ENCODE results near the gene NCK2. TPM values are rescaled to one million over a fixed set of nuclear protein-coding genes. Genes with fewer than 3 reads are reported as not detected.

The NCK2 gene
- total RNA-seq, 8 experiments from 2014 or later, result 5.5 to 43.3 (median 27.3) TPM

DNA sequence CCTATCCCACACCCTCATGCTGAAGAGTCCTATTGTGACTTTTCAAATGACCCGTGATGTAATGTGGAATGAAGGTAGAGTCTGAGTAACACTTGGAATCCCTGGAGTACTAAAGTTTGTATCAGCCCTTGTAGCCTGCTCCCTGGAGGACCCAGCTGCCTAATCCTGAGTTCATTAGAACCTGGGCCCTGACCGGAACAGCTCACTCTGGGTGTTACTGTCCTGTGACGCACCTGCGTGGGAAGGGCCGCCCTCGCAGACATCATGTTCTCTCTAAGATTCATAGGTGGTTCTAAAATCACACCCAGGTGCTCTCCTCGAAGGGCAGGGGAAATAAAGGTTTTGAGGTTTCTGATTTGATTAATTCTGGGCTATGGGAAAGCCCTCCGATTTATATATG lies 62.3 kb downstream of the NCK2 start:
- no peak overlapping the region for H3K4me3 ChIP-seq
- in situ Hi-C loops (cut with MboI; ENCODE audit: low pct_unique_long_range_greater_than_20kb in 2 of 9, low sequenced_read_pairs in 9 of 9, unreplicated experiment in 9 of 9), result no loop called here
- WGBS, 10 experiments, result 0 to 100% (median 92%) methylated on average over 1 to 8 of the region's 8 CpGs; no CpG with 5 or more reads in 2 of the 10 experiments
- no peak overlapping the region for H3K27ac ChIP-seq
- H3K4me1 ChIP-seq (replicated peaks in 1 of 2), result peaks cover 28 to 40% of the 10 kb centered on the region in 2 donors
- ATAC-seq (replicated peaks in 6 of 8), result no peak

DNA sequence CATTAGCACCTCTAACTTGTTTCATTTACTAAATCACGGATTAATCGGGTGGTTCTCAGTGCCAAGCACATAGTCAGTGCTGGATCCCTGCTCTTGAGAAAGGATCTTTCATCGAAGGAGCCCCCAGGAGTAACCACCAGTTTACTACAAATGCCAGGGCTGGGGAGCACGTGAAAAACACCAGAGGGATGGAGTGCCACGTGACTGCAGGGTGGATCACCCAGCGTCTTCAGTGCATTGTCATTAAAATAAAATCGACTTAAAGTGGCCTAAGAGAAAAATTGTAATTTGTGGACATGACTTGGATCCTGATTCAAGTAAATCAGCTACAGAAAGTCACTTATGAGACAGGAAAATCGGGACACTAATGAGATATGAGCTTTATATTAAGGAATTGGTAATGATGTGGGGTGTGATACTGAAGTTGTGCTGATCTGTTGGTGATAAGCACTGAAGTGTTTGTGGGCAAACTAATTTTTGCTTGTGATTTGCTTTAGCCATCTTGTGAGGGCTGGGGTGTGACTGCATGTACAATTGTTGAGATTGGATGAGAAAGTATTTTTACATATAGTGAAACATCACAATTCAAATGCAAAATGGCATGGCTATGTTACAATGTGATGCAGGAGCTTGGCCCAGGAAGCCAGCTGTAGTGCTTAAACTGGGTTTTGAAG lies 63.8 kb downstream of the NCK2 start:
- 52 to 94% (median 79%) methylated on average over 1 to 7 of the region's 8 CpGs for WGBS, 10 experiments
- no peak overlapping the region for H3K27ac ChIP-seq
- H3K4me3 ChIP-seq, result no peak overlapping the region
- peaks cover 31 to 35% of the 10 kb centered on the region in 2 donors for H3K4me1 ChIP-seq (replicated peaks in 1 of 2)
- in situ Hi-C loops (cut with MboI; ENCODE audit: low pct_unique_long_range_greater_than_20kb in 2 of 9, low sequenced_read_pairs in 9 of 9, unreplicated experiment in 9 of 9), result no loop called here
- peak in 1 of 8 experiments; percentile 31 for ATAC-seq (replicated peaks in 6 of 8)

DNA sequence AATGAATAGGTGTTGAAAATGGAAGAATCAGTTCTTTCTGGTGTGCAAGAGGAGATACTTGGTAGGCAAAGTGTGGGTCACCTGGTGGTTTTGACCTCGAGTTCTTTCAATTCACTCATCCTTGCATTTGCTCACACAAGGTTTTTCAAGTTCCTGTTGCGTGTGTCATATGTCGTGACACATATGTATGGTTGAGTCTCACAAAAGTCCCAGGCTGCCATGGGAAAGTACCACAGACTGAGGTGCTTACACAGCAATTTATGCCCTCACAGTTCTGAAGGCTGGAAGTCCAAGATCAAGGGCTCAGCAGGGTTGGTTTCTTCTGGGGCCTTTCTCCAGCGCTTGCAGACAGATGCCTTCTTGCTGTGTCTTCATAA lies 64.4 kb downstream of the NCK2 start:
- Histone ChIP-seq H3K4me3 (no peak overlapping the region), H3K27ac (no peak overlapping the region), H3K4me1 (replicated peaks in 1 of 2) (peaks cover 29 to 32% of the 10 kb centered on the region in 2 donors)
- in situ Hi-C loops (cut with MboI; ENCODE audit: low pct_unique_long_range_greater_than_20kb in 2 of 9, low sequenced_read_pairs in 9 of 9, unreplicated experiment in 9 of 9), result no loop called here
- no peak for ATAC-seq (replicated peaks in 6 of 8)
- WGBS, 10 experiments, result 70 to 100% (median 93%) methylated on average over 1 to 4 of the region's 4 CpGs; no CpG with 5 or more reads in 2 of the 10 experiments

DNA sequence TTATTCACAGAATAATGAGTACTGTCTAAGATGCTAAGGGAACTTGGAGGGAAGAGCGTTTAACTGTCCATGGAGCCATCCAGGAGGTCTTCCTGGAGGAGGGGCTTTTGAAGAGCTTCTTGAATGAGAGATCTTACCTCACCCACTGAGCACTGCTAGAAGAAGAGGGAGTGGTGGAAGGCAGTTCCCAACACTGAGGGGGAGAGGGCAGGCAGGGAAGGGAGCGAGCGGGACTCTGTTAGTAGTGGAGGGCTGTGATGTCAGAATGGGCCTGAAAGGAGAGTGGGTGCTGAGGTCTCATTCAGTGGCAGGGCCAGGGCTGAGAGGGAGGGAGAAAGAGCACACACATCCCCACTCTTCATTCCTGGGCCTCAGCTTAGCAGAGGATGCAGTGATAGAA lies 65.0 kb downstream of the NCK2 start:
- H3K27ac ChIP-seq, result no peak overlapping the region
- WGBS, 10 experiments, result 63 to 100% (median 100%) methylated on average over 1 to 3 of the region's 3 CpGs; no CpG with 5 or more reads in 7 of the 10 experiments

DNA sequence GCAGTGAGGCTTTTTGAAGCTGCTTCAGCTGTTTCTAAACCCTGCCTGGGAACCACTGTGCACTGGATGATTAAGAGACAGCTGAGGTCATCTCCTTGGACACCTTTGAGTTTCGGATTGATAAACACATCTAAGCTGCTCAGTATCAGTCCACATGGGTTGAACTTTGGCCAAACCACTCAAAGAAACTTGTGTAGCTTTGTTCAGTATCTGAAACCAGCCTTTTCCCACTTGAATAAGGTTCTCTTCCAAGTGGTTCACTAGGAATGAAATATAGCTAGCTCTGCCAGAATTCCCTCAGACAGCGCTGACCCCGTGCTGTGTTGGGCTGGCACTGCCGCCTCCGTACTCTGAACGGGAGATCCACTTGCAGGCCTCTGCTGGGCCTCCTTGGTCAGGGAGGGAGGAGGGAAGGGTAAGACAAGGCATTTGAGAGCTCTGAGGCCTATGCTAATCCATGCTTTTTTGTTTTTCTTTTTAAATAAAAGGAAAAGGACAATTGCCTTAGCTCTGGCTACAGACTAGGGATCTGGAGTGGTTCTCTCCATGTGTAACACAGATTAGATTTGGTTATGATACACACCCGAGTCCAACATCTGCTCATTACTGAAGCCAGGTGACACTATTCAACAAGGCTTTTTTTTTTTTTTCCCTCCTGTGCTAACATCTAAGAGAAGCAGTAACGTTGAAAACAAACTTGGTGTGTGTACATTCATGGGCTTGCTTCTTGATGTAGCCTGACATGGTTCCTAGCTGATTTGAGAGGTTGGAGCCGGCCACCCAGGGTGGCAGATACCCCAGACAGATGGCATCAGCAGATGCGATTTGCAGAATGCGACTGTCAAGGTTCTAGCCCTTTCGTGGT lies 67.7 kb downstream of the NCK2 start:
- peak overlapping the region in 1 of 2 donors; percentile 35 for H3K27ac ChIP-seq
- no peak overlapping the region for H3K4me3 ChIP-seq
- peaks cover 29% of the 10 kb centered on the region in 2 donors for H3K4me1 ChIP-seq (replicated peaks in 1 of 2)
- ATAC-seq (replicated peaks in 6 of 8), result peak in 5 of 8 experiments; percentile 90 to 93 (median 92)
- in situ Hi-C loops (cut with MboI; ENCODE audit: low pct_unique_long_range_greater_than_20kb in 2 of 9, low sequenced_read_pairs in 9 of 9, unreplicated experiment in 9 of 9), result no loop called here
- WGBS, 10 experiments, result 24 to 100% (median 71%) methylated on average over 1 to 10 of the region's 12 CpGs; no CpG with 5 or more reads in 2 of the 10 experiments

More for the DNA sequence above, 65.0 kb downstream of the NCK2 start:
- Histone ChIP-seq H3K4me1 (replicated peaks in 1 of 2) (peaks cover 29 to 32% of the 10 kb centered on the region in 2 donors), H3K4me3 (no peak overlapping the region)
- in situ Hi-C loops (cut with MboI; ENCODE audit: low pct_unique_long_range_greater_than_20kb in 2 of 9, low sequenced_read_pairs in 9 of 9, unreplicated experiment in 9 of 9), result no loop called here
- ATAC-seq (replicated peaks in 6 of 8), result no peak

DNA sequence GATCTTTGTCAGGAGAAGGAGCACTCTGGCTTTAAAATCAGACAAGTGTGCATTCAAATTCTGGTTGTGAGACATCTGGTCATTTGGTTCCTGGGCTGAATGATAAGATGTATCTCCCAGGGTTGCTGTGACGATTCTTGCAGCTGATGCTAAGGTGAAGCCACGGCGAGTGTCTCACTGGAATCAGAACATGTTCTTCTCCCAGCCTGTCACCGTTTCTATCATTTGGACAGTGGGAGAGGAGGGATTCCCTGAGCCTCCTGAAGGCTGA lies 68.3 kb downstream of the NCK2 start:
- no peak overlapping the region for H3K27ac ChIP-seq
- ATAC-seq (replicated peaks in 6 of 8), result no peak
- H3K4me3 ChIP-seq, result no peak overlapping the region
- 60 to 100% (median 76%) methylated on average over 1 to 4 of the region's 4 CpGs; no CpG with 5 or more reads in 4 of the 10 experiments for WGBS, 10 experiments
- in situ Hi-C loops (cut with MboI; ENCODE audit: low pct_unique_long_range_greater_than_20kb in 2 of 9, low sequenced_read_pairs in 9 of 9, unreplicated experiment in 9 of 9), result no loop called here
- peaks cover 29% of the 10 kb centered on the region in 2 donors for H3K4me1 ChIP-seq (replicated peaks in 1 of 2)

DNA sequence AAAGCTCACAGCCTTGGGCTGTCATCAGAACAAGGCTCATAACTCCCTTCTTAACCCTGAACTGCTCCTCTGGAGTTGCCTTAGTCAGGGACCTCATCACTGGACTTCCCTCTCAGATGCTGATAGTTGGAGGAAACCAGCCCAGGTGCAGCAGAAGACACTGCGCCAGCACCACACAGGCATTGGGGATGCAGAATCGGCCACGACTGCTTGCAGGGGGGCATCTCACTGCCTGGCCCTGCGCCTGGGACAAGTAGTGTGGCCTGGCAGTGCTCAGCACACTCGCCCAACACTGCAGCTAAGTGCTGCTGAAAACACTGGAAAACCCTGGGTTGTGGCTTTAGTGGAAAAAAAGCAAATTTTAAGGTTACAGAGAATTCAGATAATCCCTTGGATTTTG lies 68.7 kb downstream of the NCK2 start:
- no peak overlapping the region for H3K27ac ChIP-seq
- WGBS, 10 experiments, result 80 to 100% (median 96%) methylated on average over 1 to 2 of the region's 5 CpGs; no CpG with 5 or more reads in 4 of the 10 experiments
- peaks cover 26 to 29% of the 10 kb centered on the region in 2 donors for H3K4me1 ChIP-seq (replicated peaks in 1 of 2)
- in situ Hi-C loops (cut with MboI; ENCODE audit: low pct_unique_long_range_greater_than_20kb in 2 of 9, low sequenced_read_pairs in 9 of 9, unreplicated experiment in 9 of 9), result no loop called here
- ATAC-seq (replicated peaks in 6 of 8), result no peak
- no peak overlapping the region for H3K4me3 ChIP-seq

DNA sequence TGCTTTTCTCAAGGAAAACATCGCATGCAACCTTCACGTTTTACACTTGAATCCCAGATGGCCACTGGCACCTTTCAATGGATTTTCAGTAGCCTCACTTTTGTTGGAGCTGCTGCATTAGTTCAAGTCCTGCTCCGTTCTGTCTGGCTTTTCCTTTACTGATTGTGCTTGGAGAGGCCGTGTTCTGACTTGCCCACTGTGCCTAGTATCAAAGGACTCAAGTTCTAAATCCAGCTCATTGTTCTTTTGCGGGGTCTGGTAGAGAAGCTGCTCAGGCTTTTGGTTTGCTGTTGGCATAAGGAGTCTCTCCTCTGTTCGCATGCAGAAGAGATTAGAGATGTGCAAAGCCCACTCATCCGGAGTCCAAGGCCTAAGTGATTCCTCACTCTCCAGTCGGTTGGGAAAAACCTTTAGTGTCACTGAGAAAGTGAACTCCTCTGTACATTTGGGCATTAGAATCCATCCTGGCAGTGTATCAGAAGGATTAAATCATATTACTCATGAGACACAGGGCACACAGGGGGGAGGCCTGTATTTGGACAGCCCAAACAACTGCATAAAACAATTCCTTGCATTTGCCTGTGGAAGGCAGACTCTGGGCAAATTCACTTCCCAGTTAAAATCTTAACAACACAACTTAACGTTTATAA lies 69.7 kb downstream of the NCK2 start:
- in situ Hi-C loops (cut with MboI; ENCODE audit: low pct_unique_long_range_greater_than_20kb in 2 of 9, low sequenced_read_pairs in 9 of 9, unreplicated experiment in 9 of 9), result no loop called here
- Histone ChIP-seq H3K4me1 (replicated peaks in 1 of 2) (peaks cover 20 to 29% of the 10 kb centered on the region in 2 donors), H3K4me3 (no peak overlapping the region), H3K27ac (no peak overlapping the region)
- no peak for ATAC-seq (replicated peaks in 6 of 8)
- 0 to 100% (median 88%) methylated on average over 1 to 7 of the region's 9 CpGs; no CpG with 5 or more reads in 1 of the 10 experiments for WGBS, 10 experiments

DNA sequence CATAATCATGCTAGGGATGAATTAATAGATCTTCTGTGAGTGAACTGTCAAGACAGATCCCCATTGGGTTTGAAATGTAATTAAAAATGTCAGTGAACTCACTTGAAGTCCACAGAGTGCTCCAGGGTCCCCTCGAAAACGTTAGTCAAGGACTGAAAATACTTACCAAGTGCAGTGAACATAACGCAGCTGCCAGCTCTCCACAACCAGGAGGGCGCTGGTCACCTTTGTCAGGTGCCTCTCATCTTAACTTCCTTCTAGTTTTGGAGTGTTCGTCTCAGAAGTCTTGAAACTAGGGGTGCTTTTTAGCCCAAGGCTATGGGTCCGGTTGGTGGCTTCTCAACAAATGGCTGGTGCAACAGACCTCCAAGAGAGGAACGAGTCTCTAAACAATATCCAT lies 70.7 kb downstream of the NCK2 start:
- ATAC-seq (replicated peaks in 6 of 8), result no peak
- WGBS, 10 experiments, result 62 to 100% (median 92%) methylated on average over 2 to 7 of the region's 7 CpGs; no CpG with 5 or more reads in 1 of the 10 experiments
- in situ Hi-C loops (cut with MboI; ENCODE audit: low pct_unique_long_range_greater_than_20kb in 2 of 9, low sequenced_read_pairs in 9 of 9, unreplicated experiment in 9 of 9), result no loop called here
- Histone ChIP-seq H3K27ac (no peak overlapping the region), H3K4me3 (no peak overlapping the region), H3K4me1 (replicated peaks in 1 of 2) (peaks cover 20 to 23% of the 10 kb centered on the region in 2 donors)

DNA sequence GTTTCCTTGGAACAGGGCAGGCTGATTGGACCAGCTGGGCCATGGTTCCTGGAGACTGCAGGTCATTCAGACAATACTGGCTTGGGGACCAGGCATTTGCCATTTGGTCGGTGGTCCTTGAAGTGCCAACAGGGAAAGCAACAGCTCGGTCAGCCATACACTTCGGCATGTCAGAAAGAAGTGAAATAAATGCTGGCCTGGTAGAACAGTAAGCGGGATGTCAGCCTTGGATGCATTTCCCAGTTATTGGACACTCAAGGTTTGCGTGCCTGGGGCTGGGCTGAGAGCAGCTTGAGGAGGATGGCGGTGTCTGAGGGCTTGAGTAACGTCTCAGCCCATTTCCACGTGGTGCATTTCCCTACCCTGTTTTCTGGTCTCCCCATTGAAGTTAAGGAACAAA lies 75.4 kb downstream of the NCK2 start:
- no peak overlapping the region for H3K4me3 ChIP-seq
- H3K4me1 ChIP-seq (replicated peaks in 1 of 2), result peaks cover 0 to 8% of the 10 kb centered on the region in 2 donors
- in situ Hi-C loops (cut with MboI; ENCODE audit: low pct_unique_long_range_greater_than_20kb in 2 of 9, low sequenced_read_pairs in 9 of 9, unreplicated experiment in 9 of 9), result no loop called here
- 60 to 100% (median 95%) methylated on average over 1 to 6 of the region's 8 CpGs; no CpG with 5 or more reads in 3 of the 10 experiments for WGBS, 10 experiments
- no peak for ATAC-seq (replicated peaks in 6 of 8)
- H3K27ac ChIP-seq, result no peak overlapping the region

DNA sequence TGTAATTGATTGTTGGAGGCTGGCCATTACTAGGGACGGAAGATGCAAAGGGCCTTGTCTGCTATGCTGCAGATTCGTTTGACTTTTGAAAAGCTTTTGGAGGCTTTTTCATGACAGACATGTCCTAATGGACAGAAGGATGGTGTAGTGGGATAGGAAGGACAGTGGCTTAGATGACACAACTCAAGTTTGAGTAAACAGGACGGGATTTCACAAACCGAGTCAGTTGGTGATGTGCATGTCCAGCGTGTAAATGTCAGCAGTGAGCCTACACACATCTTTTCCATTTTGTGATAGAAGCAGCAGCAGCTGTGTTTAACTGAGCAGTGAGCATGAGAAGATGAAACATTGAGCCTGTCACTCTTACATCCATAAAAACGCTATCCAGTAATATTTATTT lies 76.0 kb downstream of the NCK2 start:
- in situ Hi-C loops (cut with MboI; ENCODE audit: low pct_unique_long_range_greater_than_20kb in 2 of 9, low sequenced_read_pairs in 9 of 9, unreplicated experiment in 9 of 9), result no loop called here
- 25 to 89% (median 64%) methylated on average over 1 to 6 of the region's 6 CpGs; no CpG with 5 or more reads in 2 of the 10 experiments for WGBS, 10 experiments
- peaks cover 0 to 8% of the 10 kb centered on the region in 2 donors for H3K4me1 ChIP-seq (replicated peaks in 1 of 2)
- no peak overlapping the region for H3K4me3 ChIP-seq
- ATAC-seq (replicated peaks in 6 of 8), result no peak
- no peak overlapping the region for H3K27ac ChIP-seq

DNA sequence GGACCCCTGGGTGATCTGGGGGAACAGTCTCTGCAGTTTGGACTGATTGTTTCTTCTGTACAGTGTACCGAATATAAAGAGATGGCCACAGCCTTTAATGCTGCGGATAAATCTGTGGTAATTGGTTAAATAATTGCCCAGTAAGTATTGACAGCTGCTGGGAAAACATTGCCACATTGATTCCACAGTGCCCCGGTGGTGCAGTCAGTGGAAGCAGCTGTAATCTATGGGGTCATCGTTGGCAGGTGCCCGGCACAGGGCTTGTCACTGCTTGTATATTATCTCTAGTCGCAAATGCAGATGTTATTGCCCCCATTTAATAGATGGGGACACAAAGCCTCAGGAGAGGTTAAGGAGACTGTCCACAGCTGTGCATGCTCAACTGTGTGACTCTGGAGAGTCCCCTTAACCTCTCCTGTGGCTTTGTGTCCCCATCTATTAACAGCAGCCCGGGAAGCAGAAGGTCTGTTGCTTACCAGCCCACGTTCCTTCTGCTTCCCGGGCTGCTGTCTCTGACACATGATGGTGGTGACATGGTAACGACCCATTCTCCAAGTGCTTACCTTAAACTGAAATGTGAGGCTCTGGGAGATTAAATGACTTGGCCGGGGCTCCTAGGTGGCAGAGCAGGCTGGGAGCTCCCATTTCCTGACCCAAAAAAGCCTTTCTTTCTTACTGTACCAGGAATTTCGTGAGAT lies 76.9 kb downstream of the NCK2 start:
- ATAC-seq (replicated peaks in 6 of 8), result peak in 1 of 8 experiments; percentile 62
- Histone ChIP-seq H3K27ac (no peak overlapping the region), H3K4me1 (replicated peaks in 1 of 2) (peaks cover 0 to 8% of the 10 kb centered on the region in 2 donors), H3K4me3 (no peak overlapping the region)
- in situ Hi-C loops (cut with MboI; ENCODE audit: low pct_unique_long_range_greater_than_20kb in 2 of 9, low sequenced_read_pairs in 9 of 9, unreplicated experiment in 9 of 9), result no loop called here
- WGBS, 10 experiments, result 18 to 97% (median 82%) methylated on average over 2 to 8 of the region's 12 CpGs; no CpG with 5 or more reads in 3 of the 10 experiments

All from motor neuron (in vitro differentiated cells).